H1 (cell line): ENCODE data around the gene CREB1.

Experiments
- CBX8 ChIP-seq: fragments of 300-800, 300-1000 bp; sonication (generic); IDR thresholded peaks from 2 replicates; pipeline ENCODE4 v1.7.1; 2016; ENCODE audit warnings: low read depth, low read length, borderline replicate concordance
- CTCF ChIP-seq, 3 experiments: IDR thresholded peaks; 1 replicate in 2 of 3; 2 replicates in 1 of 3; pipeline versions ENCODE4 v1.5.1 to v1.6.1; 2011; ENCODE audit warnings: low read length in 3 of 3, mild to moderate bottlenecking in 3 of 3, inconsistent platforms in 2 of 3, low read depth in 1 of 3, moderate library complexity in 1 of 3; ENCODE audit not compliant: insufficient read depth in 1 of 3; ENCODE audit errors: control extremely low read depth in 1 of 3
- POLR2A ChIP-seq, 2 experiments: IDR thresholded peaks; 1 replicate in 1 of 2; 2 replicates in 1 of 2; pipeline ENCODE4 v1.6.1; 2011; ENCODE audit warnings: low read depth in 2 of 2, low read length in 2 of 2, mild to moderate bottlenecking in 2 of 2; ENCODE audit errors: control extremely low read depth in 1 of 2
- TCF12 ChIP-seq: IDR thresholded peaks from 2 replicates; pipeline ENCODE4 v1.6.1; 2011; ENCODE audit warnings: low read depth, mild to moderate bottlenecking, low read length

DNA sequence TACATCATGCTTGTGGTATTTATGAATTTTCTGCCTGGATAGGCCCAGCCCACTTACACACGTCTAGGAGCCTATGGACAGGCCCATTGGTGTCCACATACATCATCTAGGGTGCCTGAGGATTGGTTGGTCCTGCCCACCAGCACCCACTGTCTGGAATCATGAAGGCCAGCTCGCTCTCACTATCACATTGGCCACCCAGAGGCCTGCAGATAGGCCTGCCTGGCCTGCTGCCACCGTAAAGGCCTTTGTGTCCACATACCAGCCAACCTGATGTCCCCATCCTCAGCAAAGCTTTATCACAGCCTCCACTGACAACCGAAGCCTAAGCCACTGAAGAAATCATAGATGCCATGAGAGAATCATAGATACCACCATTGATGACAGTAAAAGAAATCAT lies 55.2 kb downstream of the CREB1 start:
- TF ChIP-seq TCF12 (no peak), CBX8 (no peak), POLR2A (IDR thresholded peaks at IDR 0.05; ENCODE audit: control extremely low read depth in 1 of 2, low read depth in 2 of 2, low read length in 2 of 2) (no peak), CTCF (IDR thresholded peaks at IDR 0.05; ENCODE audit: control extremely low read depth in 1 of 3, insufficient read depth in 1 of 3, low read depth in 1 of 3, low read length in 3 of 3) (no peak)
